A673 (cell line): ENCODE data around the gene GTF2F1. TPM values are rescaled to one million over a fixed set of nuclear protein-coding genes. Genes with fewer than 3 reads are reported as not detected.

Experiments
- BruUV-seq: library from RNA; stranded (reverse); fragments of 400-500 nt; replicated peaks from 2 replicates; lab custom pipeline; 2021; lab: Mats Ljungman, UMichigan
- CTCF ChIA-PET: fragments of 300-600 bp; sonication (Branson Sonifier 250); formaldehyde crosslinking; loops from one replicate; lab custom pipeline; 2022; ENCODE audit warnings: antibody characterized with exemption; lab: Charles Lee
- POLR2A ChIA-PET: fragments of 300-600 bp; sonication (Branson Sonifier 250); formaldehyde crosslinking; loops from one replicate; lab custom pipeline; 2022; ENCODE audit warnings: antibody characterized with exemption; ENCODE audit not compliant: low non-redundant PET; lab: Charles Lee
- DNase-seq: peaks from one replicate; pipeline ENCODE4 v3.0.0-alpha.2; 2015; ENCODE audit warnings: low spot score
- H3K27ac ChIP-seq: fragments of 200-600 bp; sonication (generic); 2 replicates; pipeline ENCODE4 v1.5.1; 2016; ENCODE audit warnings: mixed run types, low read depth, mild to moderate bottlenecking, mixed read lengths, antibody characterized with exemption, low read length; ENCODE audit not compliant: poor library complexity, severe bottlenecking
- H3K27me3 ChIP-seq: fragments of 200-600 bp; sonication (generic); replicated peaks from 2 replicates; pipeline ENCODE4 v1.6.1; 2017; ENCODE audit warnings: mixed run types, low read depth, mild to moderate bottlenecking, mixed read lengths, antibody characterized with exemption, low read length; ENCODE audit not compliant: insufficient read depth, poor library complexity
- H3K36me3 ChIP-seq: fragments of 200-600 bp; sonication (generic); 2 replicates; pipeline ENCODE4 v1.6.1; 2016; ENCODE audit warnings: mixed run types, mild to moderate bottlenecking, mixed read lengths, antibody characterized with exemption, low read length; ENCODE audit not compliant: insufficient read depth, poor library complexity, severe bottlenecking
- H3K4me1 ChIP-seq: fragments of 200-600 bp; sonication (generic); 2 replicates; pipeline ENCODE4 v1.6.1; 2017; ENCODE audit warnings: mixed run types, mild to moderate bottlenecking, mixed read lengths, antibody characterized with exemption, low read length; ENCODE audit not compliant: insufficient read depth, poor library complexity, severe bottlenecking
- H3K4me3 ChIP-seq: fragments of 200-600 bp; sonication (generic); 2 replicates; pipeline ENCODE4 v1.5.1; 2016; ENCODE audit warnings: low read depth, mixed run types, mild to moderate bottlenecking, mixed read lengths, low read length; ENCODE audit not compliant: poor library complexity, severe bottlenecking
- H3K9me3 ChIP-seq: fragments of 200-600 bp; sonication (generic); 2 replicates; pipeline ENCODE4 v1.6.1; 2016; ENCODE audit warnings: mixed run types, low read depth, mild to moderate bottlenecking, mixed read lengths, antibody characterized with exemption, low read length; ENCODE audit not compliant: poor library complexity, severe bottlenecking
- CTCF ChIP-seq: fragments of 300-800, 200-600 bp; sonication (generic); conservative IDR thresholded peaks from 2 replicates; pipeline ENCODE4 v1.5.1; 2017; ENCODE audit warnings: low read depth, mild to moderate bottlenecking, antibody characterized with exemption, low read length, moderate library complexity, mixed read lengths
- EZH2 ChIP-seq: fragments of 200-600 bp; sonication (generic); IDR thresholded peaks from 2 replicates; pipeline ENCODE4 v1.6.1; 2017; ENCODE audit warnings: borderline replicate concordance, low read depth, mild to moderate bottlenecking, mixed read lengths, antibody characterized with exemption, low read length; ENCODE audit not compliant: poor library complexity, severe bottlenecking
- intact Hi-C: fragments of 100-400 bp; cut with micrococcal nuclease; formaldehyde crosslinking; loops from one replicate; pipeline ENCODE4 v1.10.0; 2022; ENCODE audit not compliant: unreplicated experiment
- total RNA-seq: library from RNA; stranded (reverse); gene quantifications from 2 replicates; pipeline ENCODE4 v1.2.3, GENCODE V29; 2021

The GTF2F1 gene
- total RNA-seq, 1 experiment from 2014 or later = 106 TPM

GRCh38 chr19:6418562-6418932 lies 25.6 kb upstream of the GTF2F1 start:
- CTCF ChIA-PET = no interaction called here
- intact Hi-C loops = no loop called here

GRCh38 chr19:6417713-6418561 lies 25.0 kb upstream of the GTF2F1 start:
- no TSS peak for BruUV-seq
- Histone ChIP-seq H3K27ac (no peak overlapping the region), H3K4me1 (peaks cover 9% of the 10 kb centered on the region), H3K36me3 (peaks cover 94% of the 10 kb centered on the region), H3K27me3 (no peaks in the 10 kb centered on the region), H3K9me3 (no peaks in the 10 kb centered on the region), H3K4me3 (no peak overlapping the region)
- CTCF ChIA-PET = no interaction called here
- no peak for TF ChIP-seq EZH2
- no peak; the same call in 1 of the 2 replicates for TF ChIP-seq CTCF
- intact Hi-C loops = no loop called here
- POLR2A ChIA-PET = no interaction called here
- DNase-seq = no peak

More at GRCh38 chr19:6418562-6418932, 25.6 kb upstream of the GTF2F1 start:
- TF ChIP-seq CTCF = no peak
- no peak for TF ChIP-seq EZH2
- Histone ChIP-seq H3K27ac (no peak overlapping the region), H3K36me3 (peaks cover 91% of the 10 kb centered on the region), H3K27me3 (no peaks in the 10 kb centered on the region), H3K4me1 (peaks cover 14% of the 10 kb centered on the region), H3K9me3 (no peaks in the 10 kb centered on the region), H3K4me3 (no peak overlapping the region)
- no peak for DNase-seq
- POLR2A ChIA-PET = no interaction called here
- BruUV-seq = no TSS peak

GRCh38 chr19:6416658-6417405 lies 23.9 kb upstream of the GTF2F1 start:
- no peaks in the 10 kb centered on the region for H3K4me1 ChIP-seq
- no peak overlapping the region for H3K4me3 ChIP-seq
- peaks cover 89% of the 10 kb centered on the region for H3K36me3 ChIP-seq
- intact Hi-C loops = no loop called here
- DNase-seq = no peak
- H3K9me3 ChIP-seq = no peaks in the 10 kb centered on the region
- no peaks in the 10 kb centered on the region for H3K27me3 ChIP-seq
- ChIA-PET POLR2A (no interaction called here), CTCF (no interaction called here)
- TF ChIP-seq EZH2 (no peak), CTCF (no peak)
- no peak overlapping the region for H3K27ac ChIP-seq
- no TSS peak for BruUV-seq
